Activated CD8-positive, alpha-beta memory T cell treated with anti-CD3 and anti-CD28 coated beads, Interleukin-2, amount 50 U/mL, for 1 hour (primary cell): ENCODE measurements around the gene AGRN.

Source experiments
- DNase-seq: peaks from one replicate; pipeline ENCODE4 v3.0.0-alpha.2; 2020; ENCODE audit errors: extremely low read depth

The AGRN gene

DNA sequence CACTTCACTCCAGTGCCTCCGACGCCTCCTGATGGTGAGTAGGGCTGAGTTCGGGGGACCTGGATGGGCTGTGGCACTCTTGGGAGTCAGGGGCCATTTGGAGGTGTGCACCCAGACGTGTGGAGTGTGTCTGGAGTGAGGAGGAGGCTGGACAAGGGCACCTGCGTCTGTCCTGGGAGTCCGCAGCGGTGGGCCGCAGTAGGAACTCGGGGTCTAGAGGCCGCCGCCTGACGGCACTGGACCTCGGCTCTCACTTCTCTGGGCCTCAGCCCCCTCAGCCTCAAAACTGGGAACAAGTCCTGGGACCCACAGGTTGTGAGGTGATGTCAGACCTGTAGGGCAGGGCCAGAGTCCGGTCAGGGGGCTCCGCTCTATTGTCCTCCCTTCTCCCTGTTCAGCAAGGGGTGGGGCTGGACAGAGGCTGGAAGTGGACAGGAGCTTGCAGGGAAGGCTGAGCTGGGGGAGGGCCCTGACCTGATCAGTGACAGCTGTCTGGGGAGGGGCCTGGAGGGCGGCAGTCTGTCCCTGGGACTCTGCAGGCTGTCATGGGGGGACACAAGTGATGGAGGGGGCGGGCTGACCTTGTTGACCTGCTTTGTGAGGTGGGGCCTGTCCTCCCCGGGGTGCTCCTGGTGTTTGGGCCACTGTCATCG is 15.5 kb downstream of the AGRN start:
- no peak for DNase-seq

DNA sequence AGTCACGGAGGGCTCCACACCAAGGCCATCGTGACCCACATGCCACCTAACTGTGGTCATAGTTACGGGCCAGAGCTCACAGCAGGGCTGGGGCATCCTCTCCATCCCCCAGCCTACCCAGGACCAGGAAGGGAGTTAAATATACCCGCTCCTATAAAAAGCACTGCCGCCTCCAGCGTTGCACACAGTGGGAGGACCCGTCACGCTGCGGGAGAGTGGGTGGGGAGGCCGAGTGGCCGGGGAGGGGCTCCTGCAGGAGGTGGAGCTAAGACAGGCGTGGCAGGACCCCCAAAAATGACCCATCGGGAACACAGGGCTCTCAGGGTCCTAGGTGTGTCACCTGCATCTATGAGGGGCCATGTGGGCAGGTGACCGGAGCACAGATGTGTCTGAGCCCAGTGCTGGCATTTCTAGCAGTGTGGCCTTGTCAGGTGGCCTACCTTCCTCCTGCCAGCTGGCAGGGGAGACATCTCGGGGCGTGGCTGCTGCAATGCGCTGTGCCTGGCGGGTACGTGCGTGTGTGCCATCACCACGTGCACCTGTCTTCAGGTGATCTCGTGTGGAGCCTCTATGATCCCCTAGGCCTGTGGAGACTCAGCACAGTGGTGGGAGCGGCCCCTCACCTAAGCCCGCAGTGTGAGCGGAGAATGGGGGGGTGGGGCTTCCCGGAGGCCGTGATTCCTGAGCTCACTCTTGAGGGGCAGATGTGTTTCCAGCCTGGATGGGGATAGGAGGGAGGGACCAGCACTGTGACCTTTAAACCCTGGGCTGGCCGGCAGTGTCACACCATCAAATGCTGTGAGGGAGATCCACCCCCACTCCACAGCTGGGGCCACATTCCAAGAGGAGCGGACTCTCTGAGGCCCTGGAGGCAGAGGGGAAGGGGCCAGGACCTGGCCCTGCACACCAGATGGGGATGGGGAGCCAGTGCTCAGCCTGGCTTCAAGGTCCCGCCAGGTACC is 17.7 kb downstream of the AGRN start:
- no peak for DNase-seq

DNA sequence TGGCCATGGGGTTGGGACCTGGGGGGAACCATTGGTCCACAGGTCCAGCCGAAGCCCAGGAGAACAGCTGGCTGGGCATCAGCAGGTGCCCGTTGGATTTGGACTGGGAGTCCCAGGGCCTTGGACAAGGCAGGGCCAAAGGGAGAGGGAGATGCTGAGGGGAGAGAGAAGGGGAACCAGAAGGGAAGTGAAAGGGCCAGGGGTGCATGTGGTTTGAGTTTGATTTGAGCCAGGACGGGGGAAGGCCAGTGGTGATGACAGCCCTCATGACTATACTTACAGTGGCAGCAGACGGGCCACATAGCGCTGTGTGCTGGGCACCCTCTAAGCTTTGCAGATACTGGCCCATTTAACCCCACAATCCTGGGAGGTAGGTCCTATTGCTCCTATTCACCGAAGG is 18.8 kb downstream of the AGRN start:
- DNase-seq: no peak

DNA sequence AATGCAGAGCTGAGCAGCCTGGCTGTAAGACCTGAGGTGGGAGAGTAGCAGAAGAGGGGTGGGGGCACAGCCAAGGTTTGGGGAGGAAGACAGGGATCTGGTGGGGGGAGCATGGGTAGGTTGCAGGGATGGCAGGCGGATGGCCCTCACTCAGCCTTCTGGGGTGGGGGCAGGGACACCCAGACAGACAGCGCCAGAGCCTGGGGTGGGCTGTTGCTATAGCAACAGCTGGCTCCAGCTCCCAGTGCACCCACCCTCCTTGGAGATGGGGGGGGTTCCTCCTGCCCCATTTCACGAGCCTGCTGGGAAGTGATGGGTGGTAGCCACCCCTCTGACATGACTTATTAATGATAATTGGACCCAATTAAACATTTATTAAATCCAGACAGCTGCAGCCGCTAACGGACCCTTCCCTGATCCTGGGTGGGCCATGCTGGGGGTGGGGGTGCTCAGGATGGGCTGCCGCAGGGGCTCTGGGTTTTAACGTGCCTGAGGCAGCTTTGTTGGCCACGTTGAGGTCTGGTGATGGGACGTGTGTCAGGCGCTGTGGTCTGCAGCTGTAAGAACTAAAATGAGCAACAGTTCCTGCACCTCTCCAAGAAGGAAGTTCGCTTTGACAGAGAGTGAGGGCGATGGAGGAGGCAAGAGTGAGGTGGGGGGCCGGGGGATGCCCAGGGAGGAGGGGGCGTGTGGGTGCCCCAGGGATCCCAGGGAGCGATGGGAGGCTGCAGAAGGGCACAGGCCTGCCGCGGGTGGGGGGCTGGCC is 19.4 kb downstream of the AGRN start:
- no peak for DNase-seq

DNA sequence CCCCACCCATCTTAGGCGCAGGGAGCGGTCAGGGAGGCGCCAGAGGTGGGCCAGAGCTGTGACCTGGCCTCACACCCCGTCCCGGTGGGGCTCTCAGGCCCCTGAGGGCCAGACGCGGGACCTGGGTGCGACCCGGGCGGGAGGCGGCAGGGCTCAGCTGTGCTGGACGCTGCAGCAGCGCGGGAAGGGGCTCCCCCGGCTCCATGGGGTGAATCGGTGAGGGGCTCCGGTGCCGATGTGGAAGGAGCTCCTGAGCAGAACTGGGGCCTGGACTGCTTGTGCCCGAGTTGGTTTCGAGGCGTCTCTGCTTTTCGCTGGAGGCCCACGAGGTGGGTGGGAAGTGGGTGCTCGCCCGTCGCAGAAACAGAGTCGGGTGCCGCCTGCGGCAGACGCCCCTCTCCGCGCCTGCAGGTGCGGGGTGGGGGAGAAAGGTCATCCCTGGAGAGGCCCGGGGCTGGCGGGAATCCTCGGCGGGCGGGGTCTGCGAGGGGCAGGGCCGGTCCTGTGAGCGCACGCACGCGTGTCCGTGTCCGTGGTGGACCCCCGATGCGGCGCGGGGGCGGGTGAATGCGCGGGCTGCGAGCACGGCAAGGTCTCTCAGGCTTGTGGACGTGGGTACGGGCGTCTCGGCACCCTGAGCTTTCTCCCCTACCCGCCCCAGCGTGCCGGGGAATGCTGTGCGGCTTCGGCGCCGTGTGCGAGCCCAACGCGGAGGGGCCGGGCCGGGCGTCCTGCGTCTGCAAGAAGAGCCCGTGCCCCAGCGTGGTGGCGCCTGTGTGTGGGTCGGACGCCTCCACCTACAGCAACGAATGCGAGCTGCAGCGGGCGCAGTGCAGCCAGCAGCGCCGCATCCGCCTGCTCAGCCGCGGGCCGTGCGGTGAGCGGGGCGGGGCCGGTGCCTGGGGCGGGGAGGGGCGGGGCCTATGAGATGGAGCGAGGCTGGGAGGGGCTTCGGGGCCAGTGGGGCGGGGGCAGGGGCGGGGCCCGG is 20.4 kb downstream of the AGRN start:
- peak; percentile 60 for DNase-seq

DNA sequence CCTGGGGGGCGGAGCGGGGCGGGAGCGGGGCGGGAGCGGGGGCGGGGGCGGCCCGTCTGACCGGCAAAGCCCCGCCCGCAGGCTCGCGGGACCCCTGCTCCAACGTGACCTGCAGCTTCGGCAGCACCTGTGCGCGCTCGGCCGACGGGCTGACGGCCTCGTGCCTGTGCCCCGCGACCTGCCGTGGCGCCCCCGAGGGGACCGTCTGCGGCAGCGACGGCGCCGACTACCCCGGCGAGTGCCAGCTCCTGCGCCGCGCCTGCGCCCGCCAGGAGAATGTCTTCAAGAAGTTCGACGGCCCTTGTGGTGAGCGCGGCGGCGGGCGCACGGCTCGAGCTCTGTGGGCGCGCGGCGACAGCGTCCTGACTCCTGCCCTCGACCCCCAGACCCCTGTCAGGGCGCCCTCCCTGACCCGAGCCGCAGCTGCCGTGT is 21.2 kb downstream of the AGRN start:
- DNase-seq: no peak

DNA sequence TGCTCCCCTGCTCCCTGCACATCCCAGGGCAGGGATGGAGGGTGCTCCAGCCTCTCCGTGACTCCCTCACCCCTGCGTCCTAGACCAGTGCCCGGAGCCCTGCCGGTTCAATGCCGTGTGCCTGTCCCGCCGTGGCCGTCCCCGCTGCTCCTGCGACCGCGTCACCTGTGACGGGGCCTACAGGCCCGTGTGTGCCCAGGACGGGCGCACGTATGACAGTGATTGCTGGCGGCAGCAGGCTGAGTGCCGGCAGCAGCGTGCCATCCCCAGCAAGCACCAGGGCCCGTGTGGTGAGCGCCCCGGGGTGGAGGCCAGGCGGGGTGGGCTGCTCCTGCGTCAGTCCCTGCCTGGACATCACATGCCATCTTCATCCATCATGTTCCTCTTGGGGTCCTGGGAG is 22.0 kb downstream of the AGRN start:
- DNase-seq: no peak

DNA sequence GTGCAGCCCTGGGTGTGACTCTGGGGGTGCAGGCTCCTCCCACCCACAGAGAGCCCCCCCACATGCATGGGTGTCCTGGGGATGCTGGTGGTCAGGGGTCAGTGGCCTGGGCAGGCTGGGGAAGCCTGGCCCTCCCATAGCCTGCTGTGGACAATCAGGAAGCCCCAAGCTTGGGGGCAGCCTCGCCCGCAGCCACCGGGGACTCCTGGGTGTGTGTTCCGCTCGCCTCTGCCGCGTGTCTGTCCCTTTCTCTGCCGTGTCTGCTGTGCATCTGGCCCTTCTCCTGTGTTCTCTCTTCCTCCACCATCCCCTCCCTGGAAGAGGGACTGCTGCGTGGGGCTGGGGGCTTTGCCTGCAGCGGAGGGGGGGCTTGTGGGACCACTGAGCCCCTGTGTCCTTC is 22.9 kb downstream of the AGRN start:
- no peak for DNase-seq

DNA sequence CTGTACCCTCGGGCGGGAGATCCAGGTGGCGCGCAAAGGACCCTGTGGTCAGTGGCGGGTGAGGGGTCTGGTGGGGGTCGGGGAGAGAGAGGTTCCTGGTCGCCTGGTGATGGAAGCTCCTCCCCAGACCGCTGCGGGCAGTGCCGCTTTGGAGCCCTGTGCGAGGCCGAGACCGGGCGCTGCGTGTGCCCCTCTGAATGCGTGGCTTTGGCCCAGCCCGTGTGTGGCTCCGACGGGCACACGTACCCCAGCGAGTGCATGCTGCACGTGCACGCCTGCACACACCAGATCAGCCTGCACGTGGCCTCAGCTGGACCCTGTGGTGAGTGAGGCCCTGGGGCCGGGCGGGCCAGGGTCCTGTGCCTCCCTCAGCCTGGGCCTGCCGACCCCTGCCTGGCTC is 23.5 kb downstream of the AGRN start:
- no peak for DNase-seq

DNA sequence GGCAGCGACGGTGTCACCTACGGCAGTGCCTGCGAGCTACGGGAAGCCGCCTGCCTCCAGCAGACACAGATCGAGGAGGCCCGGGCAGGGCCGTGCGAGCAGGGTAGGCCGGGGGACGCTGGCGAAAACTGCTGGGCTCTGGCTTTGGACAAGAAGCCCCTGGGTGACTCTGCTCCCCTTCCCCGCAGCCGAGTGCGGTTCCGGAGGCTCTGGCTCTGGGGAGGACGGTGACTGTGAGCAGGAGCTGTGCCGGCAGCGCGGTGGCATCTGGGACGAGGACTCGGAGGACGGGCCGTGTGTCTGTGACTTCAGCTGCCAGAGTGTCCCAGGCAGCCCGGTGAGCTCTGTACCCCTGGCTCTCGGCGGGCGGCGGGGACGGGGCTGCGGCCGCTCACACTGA is 24.0 kb downstream of the AGRN start:
- DNase-seq: no peak

DNA sequence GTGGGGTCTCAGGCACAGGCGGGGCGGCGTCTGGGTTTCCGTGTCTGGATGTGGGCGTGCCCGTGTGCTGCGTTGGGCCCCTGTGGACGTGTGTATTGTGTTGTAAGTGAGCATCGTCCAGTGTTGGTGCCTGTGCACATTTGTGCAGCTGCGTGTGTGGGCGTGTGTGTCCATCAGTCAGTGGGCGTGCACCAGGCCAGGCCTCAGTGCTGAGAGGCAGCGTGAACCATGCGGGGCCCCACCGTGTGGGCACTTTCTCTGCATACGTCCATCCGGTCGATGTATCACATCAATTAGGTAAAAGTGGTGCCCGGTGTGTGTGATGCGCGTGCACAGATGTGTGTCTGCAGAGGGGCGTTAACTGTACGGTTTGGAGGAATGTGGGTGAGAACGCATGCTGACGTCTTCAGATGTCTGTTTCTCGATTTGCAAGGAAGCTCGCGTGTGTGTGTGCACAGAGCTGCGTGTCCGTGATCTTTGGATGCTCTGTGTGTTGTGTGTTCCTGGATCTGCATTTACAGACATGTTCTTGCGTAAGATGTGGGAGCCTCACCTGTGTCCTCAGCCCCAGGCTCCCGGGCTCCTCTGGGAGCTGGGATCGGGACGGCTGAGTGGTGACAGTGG is 24.6 kb downstream of the AGRN start:
- DNase-seq: no peak

DNA sequence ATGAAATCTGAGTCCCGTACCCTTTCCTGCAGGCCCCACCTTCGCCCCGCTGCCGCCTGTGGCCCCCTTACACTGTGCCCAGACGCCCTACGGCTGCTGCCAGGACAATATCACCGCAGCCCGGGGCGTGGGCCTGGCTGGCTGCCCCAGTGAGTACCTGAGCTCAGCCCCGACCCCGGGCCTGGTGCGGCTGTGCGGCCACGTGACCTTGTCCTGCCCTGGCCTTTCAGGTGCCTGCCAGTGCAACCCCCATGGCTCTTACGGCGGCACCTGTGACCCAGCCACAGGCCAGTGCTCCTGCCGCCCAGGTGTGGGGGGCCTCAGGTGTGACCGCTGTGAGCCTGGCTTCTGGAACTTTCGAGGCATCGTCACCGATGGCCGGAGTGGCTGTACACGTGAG is 25.2 kb downstream of the AGRN start:
- no peak for DNase-seq

DNA sequence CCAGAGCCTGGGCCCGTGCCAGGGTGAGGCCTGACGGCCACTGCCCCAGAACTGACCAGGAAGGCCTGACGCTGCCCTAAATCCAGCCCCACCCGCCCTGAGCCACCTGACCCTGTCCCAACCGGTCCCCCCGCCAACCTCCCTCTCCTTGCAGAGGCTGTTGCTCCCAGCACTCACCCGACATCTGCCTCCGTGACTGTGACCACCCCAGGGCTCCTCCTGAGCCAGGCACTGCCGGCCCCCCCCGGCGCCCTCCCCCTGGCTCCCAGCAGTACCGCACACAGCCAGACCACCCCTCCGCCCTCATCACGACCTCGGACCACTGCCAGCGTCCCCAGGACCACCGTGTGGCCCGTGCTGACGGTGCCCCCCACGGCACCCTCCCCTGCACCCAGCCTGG is 26.3 kb downstream of the AGRN start:
- DNase-seq: no peak

DNA sequence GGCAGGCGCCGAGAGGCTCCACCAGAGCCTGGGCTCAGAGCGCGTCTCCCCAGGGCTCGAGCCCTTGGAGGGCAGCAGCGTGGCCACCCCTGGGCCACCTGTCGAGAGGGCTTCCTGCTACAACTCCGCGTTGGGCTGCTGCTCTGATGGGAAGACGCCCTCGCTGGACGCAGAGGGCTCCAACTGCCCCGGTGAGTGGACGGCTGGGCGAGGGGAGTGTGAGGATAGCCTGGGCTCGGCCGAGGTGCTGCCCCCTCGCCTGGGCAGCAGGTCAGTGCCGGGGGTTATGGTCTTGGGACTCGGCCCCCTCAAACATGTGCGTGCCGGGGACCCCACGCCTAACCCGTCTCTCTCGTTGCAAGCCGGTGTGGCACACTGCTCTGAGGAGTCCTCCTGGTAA is 26.8 kb downstream of the AGRN start:
- DNase-seq: no peak

DNA sequence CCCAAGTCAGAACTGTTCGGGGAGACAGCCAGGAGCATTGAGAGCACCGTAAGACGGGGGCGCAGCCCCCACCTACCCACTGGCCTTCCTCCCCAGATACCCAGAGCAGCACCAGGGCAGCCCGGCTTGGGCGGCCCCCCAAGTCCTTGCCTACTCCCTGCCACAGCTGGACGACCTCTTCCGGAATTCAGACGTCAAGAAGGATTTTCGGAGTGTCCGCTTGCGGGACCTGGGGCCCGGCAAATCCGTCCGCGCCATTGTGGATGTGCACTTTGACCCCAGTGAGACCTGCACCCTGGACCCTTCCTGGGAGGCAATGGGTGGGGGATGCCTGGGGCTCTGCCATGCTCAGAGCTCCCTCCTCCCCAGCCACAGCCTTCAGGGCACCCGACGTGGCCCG is 27.5 kb downstream of the AGRN start:
- no peak for DNase-seq

DNA sequence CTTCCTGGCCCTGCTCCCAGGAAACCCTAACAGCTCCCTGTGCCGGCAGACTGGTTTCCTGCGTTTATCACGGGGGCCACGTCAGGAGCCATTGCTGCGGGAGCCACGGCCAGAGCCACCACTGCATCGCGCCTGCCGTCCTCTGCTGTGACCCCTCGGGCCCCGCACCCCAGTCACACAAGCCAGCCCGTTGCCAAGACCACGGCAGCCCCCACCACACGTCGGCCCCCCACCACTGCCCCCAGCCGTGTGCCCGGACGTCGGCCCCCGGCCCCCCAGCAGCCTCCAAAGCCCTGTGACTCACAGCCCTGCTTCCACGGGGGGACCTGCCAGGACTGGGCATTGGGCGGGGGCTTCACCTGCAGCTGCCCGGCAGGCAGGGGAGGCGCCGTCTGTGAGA is 28.0 kb downstream of the AGRN start:
- DNase-seq: no peak

DNA sequence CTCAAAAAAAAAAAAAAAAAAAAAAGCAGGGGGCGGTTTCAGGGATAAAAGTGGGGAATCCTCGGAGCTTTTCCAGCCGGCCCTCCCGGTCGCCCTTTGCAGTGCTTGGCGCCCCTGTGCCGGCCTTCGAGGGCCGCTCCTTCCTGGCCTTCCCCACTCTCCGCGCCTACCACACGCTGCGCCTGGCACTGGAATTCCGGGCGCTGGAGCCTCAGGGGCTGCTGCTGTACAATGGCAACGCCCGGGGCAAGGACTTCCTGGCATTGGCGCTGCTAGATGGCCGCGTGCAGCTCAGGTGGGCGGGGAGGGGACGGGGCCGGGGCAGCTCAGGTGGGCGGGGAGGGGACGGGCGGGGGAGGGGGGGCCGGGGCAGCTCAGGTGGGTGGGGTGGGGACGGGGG is 28.8 kb downstream of the AGRN start:
- DNase-seq: no peak

DNA sequence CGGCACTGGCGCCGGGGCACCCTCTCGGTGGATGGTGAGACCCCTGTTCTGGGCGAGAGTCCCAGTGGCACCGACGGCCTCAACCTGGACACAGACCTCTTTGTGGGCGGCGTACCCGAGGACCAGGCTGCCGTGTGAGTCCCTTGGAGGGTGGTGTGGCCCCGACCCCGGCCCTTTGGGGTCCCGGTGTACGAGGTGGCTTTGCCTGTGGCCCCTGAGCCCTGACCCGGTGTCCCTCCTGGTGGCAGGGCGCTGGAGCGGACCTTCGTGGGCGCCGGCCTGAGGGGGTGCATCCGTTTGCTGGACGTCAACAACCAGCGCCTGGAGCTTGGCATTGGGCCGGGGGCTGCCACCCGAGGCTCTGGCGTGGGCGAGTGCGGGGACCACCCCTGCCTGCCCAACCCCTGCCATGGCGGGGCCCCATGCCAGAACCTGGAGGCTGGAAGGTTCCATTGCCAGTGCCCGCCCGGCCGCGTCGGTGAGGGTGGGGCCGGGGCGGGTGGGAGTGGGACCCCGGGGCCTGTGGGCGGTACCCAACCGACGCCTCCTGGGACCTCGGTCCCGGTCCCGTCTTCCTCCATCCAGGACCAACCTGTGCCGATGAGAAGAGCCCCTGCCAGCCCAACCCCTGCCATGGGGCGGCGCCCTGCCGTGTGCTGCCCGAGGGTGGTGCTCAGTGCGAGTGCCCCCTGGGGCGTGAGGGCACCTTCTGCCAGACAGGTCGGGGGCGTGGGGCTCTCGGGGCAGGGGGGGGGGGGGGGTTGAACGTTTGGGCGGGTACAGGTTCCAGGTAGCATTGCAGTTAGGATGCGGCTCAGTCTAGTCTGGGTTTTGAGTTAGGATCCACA is 29.6 kb downstream of the AGRN start:
- no peak for DNase-seq

DNA sequence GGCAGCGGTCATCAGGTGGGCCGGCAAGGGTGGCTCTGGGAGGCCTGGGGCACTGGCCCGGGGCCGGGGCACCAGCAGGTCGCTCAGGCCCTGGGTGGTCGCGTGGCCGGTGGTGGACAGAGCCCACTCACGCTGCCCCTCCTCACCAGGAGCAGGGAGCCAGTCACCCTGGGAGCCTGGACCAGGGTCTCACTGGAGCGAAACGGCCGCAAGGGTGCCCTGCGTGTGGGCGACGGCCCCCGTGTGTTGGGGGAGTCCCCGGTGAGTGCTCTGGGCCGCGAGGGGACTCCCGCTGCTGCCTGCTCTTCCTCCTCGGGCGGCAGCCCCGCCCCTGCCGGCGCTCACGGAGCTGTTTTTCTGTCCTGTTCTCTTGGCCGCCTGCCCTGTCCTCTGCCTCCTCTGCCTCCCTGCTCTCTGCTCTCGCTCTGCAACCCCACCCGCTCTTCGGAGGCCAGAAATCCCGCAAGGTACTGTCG is 30.7 kb downstream of the AGRN start:
- DNase-seq: no peak
